H1 (cell line): ENCODE results near the gene HMG20A. TPM values are rescaled to one million over a fixed set of nuclear protein-coding genes. Genes with fewer than 3 reads are reported as not detected.

ENCODE experiments used
- CTCF ChIA-PET: fragments of 300-600 bp; sonication (Branson Sonifier 250); formaldehyde crosslinking; loops from one replicate; lab custom pipeline; 2021; ENCODE audit not compliant: partially characterized antibody; lab: Charles Lee
- POLR2A ChIA-PET: fragments of 300-600 bp; sonication (Branson Sonifier 250); formaldehyde crosslinking; loops from one replicate; lab custom pipeline; 2021; ENCODE audit warnings: inconsistent platforms; ENCODE audit not compliant: partially characterized antibody; lab: Charles Lee
- DNase-seq, 2 experiments: peaks; one replicate each; pipeline versions ENCODE4 v3.0.0 to v3.0.0-alpha.2; 2010 to 2022; ENCODE audit warnings: low spot score in 2 of 2, low read depth in 1 of 2, mixed read lengths in 1 of 2
- FAIRE-seq: peaks from 2 replicates; lab custom pipeline; 2011; peaks lifted over from hg19 to GRCh38; lab: Jason Lieb, UNC
- H2AFZ ChIP-seq: 2 replicates; pipeline ENCODE4 v1.8.1; 2012; ENCODE audit warnings: low read length, inconsistent platforms
- H2AK5ac ChIP-seq: 2 replicates; pipeline ENCODE4 v1.6.1; 2013; ENCODE audit warnings: low read depth, low read length
- H2BK120ac ChIP-seq: replicated peaks from 2 replicates; pipeline ENCODE3; 2013; ENCODE audit warnings: low read depth, low read length, inconsistent platforms
- H2BK12ac ChIP-seq: 2 replicates; pipeline ENCODE4 v1.6.1; 2013; ENCODE audit warnings: low read depth, low read length
- H2BK15ac ChIP-seq: 2 replicates; pipeline ENCODE4 v1.6.1; 2013; ENCODE audit warnings: low read length
- H2BK20ac ChIP-seq: 2 replicates; pipeline ENCODE4 v1.6.1; 2013; ENCODE audit warnings: low read length
- H2BK5ac ChIP-seq: 2 replicates; pipeline ENCODE4 v1.6.1; 2013; ENCODE audit warnings: low read depth, low read length
- H3K14ac ChIP-seq: 2 replicates; pipeline ENCODE4 v1.6.1; 2013; ENCODE audit warnings: inconsistent platforms; ENCODE audit not compliant: insufficient read length
- H3K18ac ChIP-seq: 2 replicates; pipeline ENCODE4 v1.6.1; 2013; ENCODE audit warnings: low read length; ENCODE audit errors: extremely low read depth
- H3K23ac ChIP-seq: 2 replicates; pipeline ENCODE4 v1.6.1; 2013; ENCODE audit warnings: inconsistent platforms; ENCODE audit not compliant: insufficient read length
- H3K23me2 ChIP-seq: 2 replicates; pipeline ENCODE4 v1.6.1; 2013; ENCODE audit warnings: low read depth, low read length
- H3K27ac ChIP-seq: 2 replicates; pipeline ENCODE4 v1.6.1; 2011; ENCODE audit warnings: low read depth, low read length, inconsistent platforms
- H3K27me3 ChIP-seq, 4 experiments: replicated peaks in 1 of 4; 1 replicate in 1 of 4; 2 replicates in 3 of 4; pipeline versions ENCODE4 v1.6.1 to v1.8.1; 2011 to 2013; ENCODE audit warnings: low read length in 3 of 4, mild to moderate bottlenecking in 3 of 4, inconsistent platforms in 2 of 4, mixed read lengths in 2 of 4, moderate library complexity in 1 of 4; ENCODE audit not compliant: control insufficient read depth in 3 of 4, insufficient read depth in 3 of 4; ENCODE audit errors: extremely low read depth in 1 of 4
- H3K36me3 ChIP-seq, 4 experiments: 2 replicates each; pipeline versions ENCODE4 v1.6.1 to v1.8.1; 2011 to 2013; ENCODE audit warnings: mild to moderate bottlenecking in 4 of 4, low read length in 3 of 4, moderate library complexity in 2 of 4, control low read depth in 1 of 4, inconsistent platforms in 1 of 4; ENCODE audit not compliant: insufficient read depth in 4 of 4, control insufficient read depth in 2 of 4
- H3K4ac ChIP-seq: replicated peaks from 2 replicates; pipeline ENCODE3; 2013; ENCODE audit warnings: low read length, low read depth, mixed read lengths, inconsistent platforms; ENCODE audit not compliant: insufficient read length
- H3K4me1 ChIP-seq, 4 experiments: replicated peaks in 1 of 4; 1 replicate in 1 of 4; 2 replicates in 3 of 4; pipeline versions ENCODE4 v1.6.1 to v1.8.1; 2011 to 2013; ENCODE audit warnings: low read length in 3 of 4, inconsistent platforms in 2 of 4, mixed read lengths in 1 of 4; ENCODE audit not compliant: insufficient read depth in 4 of 4, control insufficient read depth in 3 of 4
- H3K4me2 ChIP-seq, 2 experiments: 2 replicates each; pipeline versions ENCODE4 v1.6.1 to v1.8.1; 2011 to 2013; ENCODE audit warnings: low read depth in 2 of 2, low read length in 2 of 2, control low read depth in 1 of 2, inconsistent platforms in 1 of 2, mild to moderate bottlenecking in 1 of 2; ENCODE audit not compliant: insufficient read depth in 1 of 2
- H3K4me3 ChIP-seq, 4 experiments: fragments of 200-600, 300-600 bp in 1 of 4; sonication (generic), shearing (Covaris generic), sonication (Bioruptor Twin) in 1 of 4; 2 replicates each; pipeline versions ENCODE4 v1.5.1 to v1.8.1; 2011 to 2016; ENCODE audit warnings: low read length in 4 of 4, low read depth in 3 of 4, control low read depth in 2 of 4, inconsistent platforms in 2 of 4, mild to moderate bottlenecking in 2 of 4, mixed read lengths in 1 of 4, moderate library complexity in 1 of 4; ENCODE audit not compliant: insufficient read depth in 2 of 4; ENCODE audit errors: extremely low read depth in 1 of 4
- H3K56ac ChIP-seq: replicated peaks from 2 replicates; pipeline ENCODE3; 2013; ENCODE audit warnings: low read depth, mild to moderate bottlenecking, mixed read lengths, low read length, inconsistent platforms; ENCODE audit not compliant: insufficient read length
- H3K79me1 ChIP-seq: 2 replicates; pipeline ENCODE4 v1.6.1; 2013; ENCODE audit warnings: low read depth, low read length, control low read depth
- H3K79me2 ChIP-seq, 2 experiments: 2 replicates each; pipeline versions ENCODE4 v1.6.1 to v1.8.1; 2012 to 2013; ENCODE audit warnings: low read length in 2 of 2, mild to moderate bottlenecking in 2 of 2, inconsistent platforms in 1 of 2; ENCODE audit not compliant: insufficient read depth in 2 of 2, control insufficient read depth in 1 of 2
- H3K9ac ChIP-seq, 4 experiments: replicated peaks in 1 of 4; 1 replicate in 1 of 4; 2 replicates in 3 of 4; pipeline versions ENCODE4 v1.6.1 to v1.8.1; 2011 to 2013; ENCODE audit warnings: low read depth in 3 of 4, low read length in 3 of 4, control low read depth in 2 of 4, mild to moderate bottlenecking in 2 of 4, moderate library complexity in 2 of 4, inconsistent platforms in 1 of 4; ENCODE audit errors: extremely low read depth in 1 of 4
- H3K9me3 ChIP-seq, 2 experiments: 2 replicates each; pipeline versions ENCODE4 v1.6.1 to v1.8.1; 2012 to 2013; ENCODE audit warnings: mild to moderate bottlenecking in 2 of 2, moderate library complexity in 2 of 2, control low read depth in 1 of 2, inconsistent platforms in 1 of 2, low read depth in 1 of 2, low read length in 1 of 2, mixed read lengths in 1 of 2; ENCODE audit not compliant: insufficient read depth in 2 of 2
- H4K20me1 ChIP-seq, 2 experiments: replicated peaks in 1 of 2; 2 replicates each; pipeline versions ENCODE3 to v1.8.1; 2011 to 2013; ENCODE audit warnings: inconsistent platforms in 2 of 2, low read length in 2 of 2, mild to moderate bottlenecking in 1 of 2; ENCODE audit not compliant: insufficient read depth in 2 of 2, control insufficient read depth in 1 of 2
- H4K5ac ChIP-seq: 2 replicates; pipeline ENCODE4 v1.6.1; 2013; ENCODE audit warnings: low read length, low read depth, mixed read lengths, inconsistent platforms; ENCODE audit not compliant: insufficient read length
- H4K8ac ChIP-seq: 2 replicates; pipeline ENCODE4 v1.8.0; 2013; ENCODE audit warnings: mild to moderate bottlenecking, moderate library complexity, low read length, inconsistent platforms; ENCODE audit not compliant: insufficient read depth; ENCODE audit errors: extremely low read depth
- H4K91ac ChIP-seq: replicated peaks from 2 replicates; pipeline ENCODE3; 2013; ENCODE audit warnings: low read length, mixed read lengths, inconsistent platforms; ENCODE audit not compliant: insufficient read length
- CHD1 ChIP-seq: IDR thresholded peaks from 2 replicates; pipeline ENCODE4 v1.6.1; 2012; ENCODE audit warnings: low read depth, low read length, improper control_type of control experiment
- HDAC2 ChIP-seq, 2 experiments: fragments of 300-600 bp in 1 of 2; sonication (generic) in 1 of 2; IDR thresholded peaks; 2 replicates each; pipeline ENCODE4 v1.6.1; 2011 to 2012; ENCODE audit warnings: low read depth in 2 of 2, low read length in 2 of 2, mild to moderate bottlenecking in 2 of 2, moderate library complexity in 2 of 2, borderline replicate concordance in 1 of 2, inconsistent platforms in 1 of 2
- SRF ChIP-seq: IDR thresholded peaks from 2 replicates; pipeline ENCODE4 v1.6.1; 2011; ENCODE audit warnings: mild to moderate bottlenecking, low read depth, low read length, moderate library complexity
- TAF7 ChIP-seq: optimal IDR thresholded peaks from 2 replicates; pipeline ENCODE3; 2011; ENCODE audit warnings: low read depth, mild to moderate bottlenecking, inconsistent platforms, low read length, moderate library complexity, borderline replicate concordance
- WGBS, 2 experiments: shearing (Covaris generic) in 1 of 2; methylation state at CpG; one replicate each; pipeline versions ENCODE4 v1.1.6 to v1.1.7; 2013 to 2015; ENCODE audit warnings: low lambda C conversion rate in 2 of 2, mixed read lengths in 2 of 2, inconsistent platforms in 1 of 2, low coverage in 1 of 2, missing lambda C conversion rate in 1 of 2; ENCODE audit not compliant: insufficient replicate concordance in 2 of 2, insufficient coverage in 1 of 2, insufficient read length in 1 of 2; ENCODE audit errors: extremely low coverage in 1 of 2, missing lambda C conversion rate in 1 of 2; 5-methylcytosine and 5-hydroxymethylcytosine counted together
- polyA plus RNA-seq, 7 experiments: library from polyadenylated mRNA; depleted of rRNA in 3 of 7; stranded (reverse) in 5 of 7; unstranded in 2 of 7; fragments of >200 nt in 5 of 7; fragments of 200-250 nt in 2 of 7; gene quantifications; 1 replicate in 5 of 7; 2 replicates in 1 of 7; 4 replicates in 1 of 7; pipeline versions ENCODE4 v1.2.1 to v1.2.3, GENCODE V29; 2011 to 2013; ENCODE audit warnings: missing spikeins in 2 of 7, mixed read lengths in 2 of 7
- total RNA-seq: library from RNA; stranded (reverse); fragmentation: NEBNext Ultra II Directional; extraction: Animal tissue kit (Norgen Biotek cat#: 25700); gene quantifications from 2 replicates; pipeline ENCODE4 v1.2.1, GENCODE V29; 2021
- TF ChIP-seq, protein P1 (sequence below): IDR thresholded peaks from 2 replicates; pipeline ENCODE4 v1.6.1; 2011; ENCODE audit warnings: low read length, improper control_type of control experiment

HMG20A gene
- total and polyA plus RNA-seq, 2 of the 8 experiments (the other 6 are each of a cell fraction or from before 2014, with no cell fraction given), result 52.1 to 59.7 TPM

- H3K27ac ChIP-seq, result no peak overlapping the region
- no peak overlapping the region for H3K18ac ChIP-seq
- no peaks in the 10 kb centered on the region for H3K4me1 ChIP-seq
- no peaks in the 10 kb centered on the region for H3K79me1 ChIP-seq
- H3K56ac ChIP-seq, result no peak overlapping the region
- H3K36me3 ChIP-seq, result no peaks in the 10 kb centered on the region; a peak in 1 of 8 replicates
- DNase-seq, result no peak
- H2AFZ ChIP-seq, result no peak overlapping the region
- H3K4me2 ChIP-seq, result no peak overlapping the region
- H2BK5ac ChIP-seq, result no peak overlapping the region
- ChIA-PET POLR2A (interaction anchor here (0.7 to 2.7 kb wide), 4 partner anchors 9 to 98 kb away, joined by 3 to 9 read pairs (median 4); partner anchors contain the start of gene HMG20A), CTCF (interaction anchor here (0.8 to 1.1 kb wide), 3 partner anchors 9 to 243 kb away, joined by 3 read pairs; no protein-coding TSS in a partner anchor)
- TF ChIP-seq, protein P1, sequence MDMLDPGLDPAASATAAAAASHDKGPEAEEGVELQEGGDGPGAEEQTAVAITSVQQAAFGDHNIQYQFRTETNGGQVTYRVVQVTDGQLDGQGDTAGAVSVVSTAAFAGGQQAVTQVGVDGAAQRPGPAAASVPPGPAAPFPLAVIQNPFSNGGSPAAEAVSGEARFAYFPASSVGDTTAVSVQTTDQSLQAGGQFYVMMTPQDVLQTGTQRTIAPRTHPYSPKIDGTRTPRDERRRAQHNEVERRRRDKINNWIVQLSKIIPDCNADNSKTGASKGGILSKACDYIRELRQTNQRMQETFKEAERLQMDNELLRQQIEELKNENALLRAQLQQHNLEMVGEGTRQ, result no peak
- TF ChIP-seq SRF, result no peak
- no peak for TF ChIP-seq TAF7
- no peak for TF ChIP-seq CHD1
- TF ChIP-seq HDAC2 (IDR thresholded peaks at IDR 0.05; ENCODE audit: borderline replicate concordance in 1 of 2, low read depth in 2 of 2, low read length in 2 of 2), result no peak
- no peak overlapping the region for H3K14ac ChIP-seq
- no peak overlapping the region for H3K23ac ChIP-seq
- H3K27me3 ChIP-seq, result peaks cover 0 to 1% (median 0%) of the 10 kb centered on the region in 4 experiments; a peak in 1 of 7 replicates
- no peak overlapping the region for H3K9ac ChIP-seq
- H4K20me1 ChIP-seq, result peaks cover 0 to 1% of the 10 kb centered on the region in 2 experiments
- FAIRE-seq, result no peak
- no peaks in the 10 kb centered on the region for H3K23me2 ChIP-seq
- H2BK15ac ChIP-seq, result no peak overlapping the region
- H4K8ac ChIP-seq, result no peak overlapping the region
- no peak overlapping the region for H4K5ac ChIP-seq
- H2BK120ac ChIP-seq, result no peak overlapping the region
- H2AK5ac ChIP-seq, result no peak overlapping the region
- no peak overlapping the region for H2BK20ac ChIP-seq
- H3K4ac ChIP-seq, result no peak overlapping the region
- 88% methylated on average over 2 of the region's 2 CpGs; no CpG with 5 or more reads in 1 of the 2 experiments for WGBS, 2 experiments
- no peak overlapping the region for H3K4me3 ChIP-seq
- H3K79me2 ChIP-seq, result peaks cover 0 to 63% of the 10 kb centered on the region in 2 experiments; a peak in 3 of 4 replicates
- no peaks in the 10 kb centered on the region for H3K9me3 ChIP-seq
- no peak overlapping the region for H2BK12ac ChIP-seq
- no peak overlapping the region for H4K91ac ChIP-seq
Observed at GRCh38 chr15:77430213-77430612, 9.5 kb downstream of the HMG20A start.
